ENCODE measurements around the gene TMEM242.

Gene TMEM242

GRCh38 chr6:157305670-157306653 lies 17.4 kb downstream of the TMEM242 start:
- no peak for TF ChIP-seq CTCF (IDR thresholded peaks at IDR 0.05)

GRCh38 chr6:157304899-157305663 lies 18.2 kb downstream of the TMEM242 start:
- TF ChIP-seq CTCF (IDR thresholded peaks at IDR 0.05) = no peak

GRCh38 chr6:157302736-157303135 lies 20.6 kb downstream of the TMEM242 start:
- TF ChIP-seq CTCF (IDR thresholded peaks at IDR 0.05) = no peak

GRCh38 chr6:157300436-157300835 lies 22.9 kb downstream of the TMEM242 start:
- TF ChIP-seq CTCF (IDR thresholded peaks at IDR 0.05) = no peak

GRCh38 chr6:157300006-157300405 lies 23.3 kb downstream of the TMEM242 start:
- no peak for TF ChIP-seq CTCF (IDR thresholded peaks at IDR 0.05)

- no peak for TF ChIP-seq CTCF (IDR thresholded peaks at IDR 0.05)
Measured at GRCh38 chr6:157298216-157298724, 25.0 kb downstream of the TMEM242 start.

GRCh38 chr6:157294654-157295053 lies 28.7 kb downstream of the TMEM242 start:
- TF ChIP-seq CTCF (IDR thresholded peaks at IDR 0.05) = no peak

All from LNCAP (cell line).